H9 (cell line): ENCODE measurements around the gene DLD. TPM values are rescaled to one million over a fixed set of nuclear protein-coding genes. Genes with fewer than 3 reads are reported as not detected.
A peak's percentile ranks its signal among the peaks of the same experiment; 100 is the strongest.

ENCODE experiments used
- DNase-seq: peaks from one replicate; pipeline ENCODE4 v3.0.0-alpha.2; 2017
- H2AFZ ChIP-seq: one replicate; pipeline ENCODE4 v1.6.1; 2013; ENCODE audit warnings: mild to moderate bottlenecking, low read length, control low read depth, moderate library complexity
- H2AK5ac ChIP-seq: 2 replicates; pipeline ENCODE4 v1.6.1; 2013; ENCODE audit warnings: low read length, control low read depth, mixed read lengths; ENCODE audit not compliant: insufficient read length
- H2BK120ac ChIP-seq: one replicate; pipeline ENCODE4 v1.6.1; 2013; ENCODE audit warnings: low read depth, mild to moderate bottlenecking, low read length, control low read depth, inconsistent platforms; ENCODE audit not compliant: poor library complexity, severe bottlenecking
- H2BK12ac ChIP-seq: 2 replicates; pipeline ENCODE4 v1.6.1; 2013; ENCODE audit warnings: low read length, control low read depth, mixed read lengths, low read depth; ENCODE audit not compliant: insufficient read length
- H2BK15ac ChIP-seq: 2 replicates; pipeline ENCODE4 v1.6.1; 2013; ENCODE audit warnings: low read depth, low read length, control low read depth
- H2BK20ac ChIP-seq: one replicate; pipeline ENCODE4 v1.6.1; 2013; ENCODE audit warnings: low read depth, mild to moderate bottlenecking, low read length, control low read depth, inconsistent platforms; ENCODE audit not compliant: poor library complexity, severe bottlenecking
- H2BK5ac ChIP-seq: 2 replicates; pipeline ENCODE4 v1.6.1; 2013; ENCODE audit warnings: low read length, control low read depth, mixed read lengths; ENCODE audit not compliant: insufficient read length
- H3K14ac ChIP-seq: 2 replicates; pipeline ENCODE4 v1.6.1; 2013; ENCODE audit warnings: low read length, control low read depth; ENCODE audit not compliant: insufficient read depth
- H3K18ac ChIP-seq: 2 replicates; pipeline ENCODE4 v1.6.1; 2013; ENCODE audit warnings: low read depth, mild to moderate bottlenecking, mixed read lengths, low read length, control low read depth; ENCODE audit not compliant: insufficient read length
- H3K23ac ChIP-seq: 2 replicates; pipeline ENCODE4 v1.6.1; 2013; ENCODE audit warnings: low read length, control low read depth, mixed read lengths, low read depth; ENCODE audit not compliant: insufficient read length
- H3K23me2 ChIP-seq: 2 replicates; pipeline ENCODE4 v1.6.1; 2013; ENCODE audit warnings: low read depth, mild to moderate bottlenecking, mixed read lengths, low read length, control low read depth; ENCODE audit not compliant: insufficient read length, poor library complexity, severe bottlenecking
- H3K27ac ChIP-seq: 2 replicates; pipeline ENCODE4 v1.5.1; 2013; ENCODE audit warnings: low read length, control low read depth, mixed read lengths, low read depth; ENCODE audit not compliant: insufficient read length
- H3K27me3 ChIP-seq: 2 replicates; pipeline ENCODE4 v1.6.1; 2013; ENCODE audit warnings: low read length, control low read depth, inconsistent platforms; ENCODE audit not compliant: insufficient read depth
- H3K4ac ChIP-seq: 2 replicates; pipeline ENCODE4 v1.6.1; 2013; ENCODE audit warnings: low read depth, mild to moderate bottlenecking, control low read depth, inconsistent platforms, low read length, moderate library complexity
- H3K4me1 ChIP-seq: 2 replicates; pipeline ENCODE4 v1.6.1; 2013; ENCODE audit warnings: low read length, control low read depth, inconsistent platforms; ENCODE audit not compliant: insufficient read depth
- H3K4me2 ChIP-seq: 2 replicates; pipeline ENCODE4 v1.6.1; 2013; ENCODE audit warnings: low read length, control low read depth, mixed read lengths; ENCODE audit not compliant: insufficient read length, insufficient read depth
- H3K56ac ChIP-seq: 2 replicates; pipeline ENCODE4 v1.6.1; 2013; ENCODE audit warnings: low read depth, mild to moderate bottlenecking, mixed read lengths, low read length, control low read depth; ENCODE audit not compliant: insufficient read length
- H3K79me1 ChIP-seq: 2 replicates; pipeline ENCODE4 v1.6.1; 2013; ENCODE audit warnings: low read depth, mild to moderate bottlenecking, moderate library complexity, low read length, control low read depth, inconsistent platforms; ENCODE audit not compliant: insufficient read depth, poor library complexity, severe bottlenecking
- H3K79me2 ChIP-seq: 2 replicates; pipeline ENCODE4 v1.6.1; 2013; ENCODE audit warnings: low read length, control low read depth, inconsistent platforms; ENCODE audit not compliant: insufficient read depth
- H3K9ac ChIP-seq: 2 replicates; pipeline ENCODE4 v1.6.1; 2013; ENCODE audit warnings: low read length, control low read depth, mixed read lengths; ENCODE audit not compliant: insufficient read length; ENCODE audit errors: extremely low read depth
- H3K9me3 ChIP-seq: one replicate; pipeline ENCODE4 v1.6.1; 2013; ENCODE audit warnings: low read depth, low read length, inconsistent platforms; ENCODE audit not compliant: control insufficient read depth
- H3T11ph ChIP-seq: one replicate; pipeline ENCODE4 v1.6.1; 2013; ENCODE audit warnings: mild to moderate bottlenecking, low read length, control low read depth, inconsistent platforms
- H4K20me1 ChIP-seq: one replicate; pipeline ENCODE4 v1.6.1; 2013; ENCODE audit not compliant: control insufficient read depth, insufficient read length, insufficient read depth
- H4K5ac ChIP-seq: 2 replicates; pipeline ENCODE4 v1.6.1; 2013; ENCODE audit warnings: low read depth, mild to moderate bottlenecking, mixed read lengths, low read length, control low read depth; ENCODE audit not compliant: insufficient read length
- H4K8ac ChIP-seq: replicated peaks from 2 replicates; pipeline ENCODE4 v1.6.1; 2013; ENCODE audit warnings: low read length, control low read depth, mixed read lengths, low read depth; ENCODE audit not compliant: insufficient read length
- H4K91ac ChIP-seq: 2 replicates; pipeline ENCODE4 v1.6.1; 2013; ENCODE audit warnings: low read depth, mild to moderate bottlenecking, moderate library complexity, mixed read lengths, low read length, control low read depth; ENCODE audit not compliant: insufficient read length
- H3K27ac Mint-ChIP-seq, 3 experiments: 2 replicates in 2 of 3; 3 replicates in 1 of 3; pipeline ENCODE4 v1.8.0; 2020 to 2021; ENCODE audit warnings: mixed read lengths in 3 of 3, mild to moderate bottlenecking in 1 of 3, moderate library complexity in 1 of 3
- H3K27me3 Mint-ChIP-seq: 2 replicates; pipeline ENCODE4 v1.8.0; 2021; ENCODE audit warnings: low read depth, mild to moderate bottlenecking, moderate library complexity, mixed read lengths
- H3K36me3 Mint-ChIP-seq, 3 experiments: 2 replicates in 2 of 3; 3 replicates in 1 of 3; pipeline ENCODE4 v1.8.0; 2020 to 2021; ENCODE audit warnings: low read depth in 3 of 3, mixed read lengths in 3 of 3; ENCODE audit not compliant: insufficient read depth in 1 of 3
- H3K4me1 Mint-ChIP-seq, 2 experiments: 2 replicates each; pipeline ENCODE4 v1.8.0; 2020; ENCODE audit warnings: mixed read lengths in 2 of 2
- H3K4me3 Mint-ChIP-seq, 2 experiments: 2 replicates in 1 of 2; 3 replicates in 1 of 2; pipeline ENCODE4 v1.8.0; 2020 to 2021; ENCODE audit warnings: mild to moderate bottlenecking in 2 of 2, mixed read lengths in 2 of 2, moderate library complexity in 1 of 2
- H3K9me3 Mint-ChIP-seq, 2 experiments: 2 replicates in 1 of 2; 3 replicates in 1 of 2; pipeline ENCODE4 v1.8.0; 2020; ENCODE audit warnings: mild to moderate bottlenecking in 2 of 2, mixed read lengths in 2 of 2, moderate library complexity in 1 of 2
- WGBS: extraction: QIAGEN DNeasy Blood & Tissue Kit; methylation state at CpG from one replicate; pipeline ENCODE4 v1.1.7; 2013; ENCODE audit warnings: missing lambda C conversion rate, low lambda C conversion rate, mixed read lengths; ENCODE audit not compliant: insufficient read length; ENCODE audit errors: extremely low coverage; 5-methylcytosine and 5-hydroxymethylcytosine counted together
- total RNA-seq: library from RNA; stranded (reverse); gene quantifications from 2 replicates; pipeline ENCODE4 v1.2.1, GENCODE V29; 2021
- TF ChIP-seq, protein P1 (sequence below): fragments of 200-600 bp; sonication (generic); conservative IDR thresholded peaks from 3 replicates; pipeline ENCODE4 v1.8.0; 2021; ENCODE audit warnings: antibody characterized with exemption, mild to moderate bottlenecking

The DLD gene
- total RNA-seq, 1 experiment from 2014 or later, result 93.7 TPM

DNA sequence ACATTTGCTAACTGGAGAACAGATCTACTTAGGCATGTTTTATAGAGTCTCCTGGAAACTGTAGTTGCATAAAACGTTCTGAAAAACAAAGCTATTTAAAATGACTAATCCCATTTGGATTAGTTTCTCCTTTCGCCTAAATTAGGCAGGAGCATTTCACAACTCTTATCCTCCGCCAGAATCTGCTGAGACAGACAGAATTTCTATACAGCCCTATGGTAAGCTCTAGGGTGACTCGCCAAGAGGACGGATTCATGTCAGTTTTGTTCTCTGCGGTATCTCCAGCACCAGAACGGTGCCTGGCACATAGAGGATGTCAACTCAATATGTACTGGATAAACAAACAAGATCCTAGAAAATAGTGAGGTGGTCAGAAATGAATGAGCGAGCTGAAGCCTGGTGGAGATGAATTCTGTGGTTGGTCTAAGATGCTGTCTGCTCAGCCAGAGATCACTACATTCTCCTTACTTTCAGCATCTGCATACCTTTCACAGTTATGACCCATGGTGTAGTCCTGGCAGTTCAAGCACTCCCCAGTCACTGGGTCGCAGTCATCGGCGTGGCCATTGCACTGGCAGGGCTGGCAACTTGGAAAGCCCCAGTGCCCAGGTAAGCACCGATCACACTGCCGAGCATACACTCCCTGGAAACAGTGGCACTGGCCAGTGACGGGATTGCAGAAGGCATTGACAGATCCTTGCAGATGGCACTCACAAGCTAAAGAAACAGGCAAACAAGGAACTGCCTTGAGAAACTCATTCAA lies 68.0 kb downstream of the DLD start:
- Mint-ChIP-seq H3K27ac (peak overlapping the region in 2 of 3 experiments; percentile 46 to 94; a peak in 6 of 7 replicates), H3K4me3 (no peak overlapping the region), H3K27me3 (no peaks in the 10 kb centered on the region), H3K4me1 (peaks cover 21 to 31% of the 10 kb centered on the region in 2 experiments), H3K9me3 (no peaks in the 10 kb centered on the region), H3K36me3 (peaks cover 32 to 80% (median 65%) of the 10 kb centered on the region in 3 experiments; a peak in 6 of 7 replicates)
- Histone ChIP-seq H4K5ac (no peak overlapping the region), H3K23me2 (no peaks in the 10 kb centered on the region), H2AK5ac (no peak overlapping the region), H3K27ac (no peak overlapping the region), H2BK12ac (no peak overlapping the region), H4K20me1 (no peaks in the 10 kb centered on the region), H2BK5ac (no peak overlapping the region), H3K27me3 (no peaks in the 10 kb centered on the region), H2BK120ac (no peak overlapping the region), H3K14ac (no peak overlapping the region; the same call in 1 of the 2 replicates), H2BK15ac (no peak overlapping the region), H3K18ac (no peak overlapping the region), H2BK20ac (no peak overlapping the region), H3T11ph (no peak overlapping the region), H3K79me2 (no peaks in the 10 kb centered on the region), H2AFZ (no peak overlapping the region), H3K4me2 (no peak overlapping the region), H3K56ac (no peak overlapping the region), H3K23ac (no peak overlapping the region), H3K79me1 (no peaks in the 10 kb centered on the region), H3K9me3 (no peaks in the 10 kb centered on the region), H3K9ac (no peak overlapping the region), H3K4me1 (peaks cover 12% of the 10 kb centered on the region; the same call in 1 of the 2 replicates), H4K91ac (no peak overlapping the region), H3K4ac (no peak overlapping the region), H4K8ac (no peak overlapping the region)
- WGBS, result no CpG with 5 or more reads among the region's 14 CpGs
- no peak for DNase-seq
- TF ChIP-seq, protein P1, sequence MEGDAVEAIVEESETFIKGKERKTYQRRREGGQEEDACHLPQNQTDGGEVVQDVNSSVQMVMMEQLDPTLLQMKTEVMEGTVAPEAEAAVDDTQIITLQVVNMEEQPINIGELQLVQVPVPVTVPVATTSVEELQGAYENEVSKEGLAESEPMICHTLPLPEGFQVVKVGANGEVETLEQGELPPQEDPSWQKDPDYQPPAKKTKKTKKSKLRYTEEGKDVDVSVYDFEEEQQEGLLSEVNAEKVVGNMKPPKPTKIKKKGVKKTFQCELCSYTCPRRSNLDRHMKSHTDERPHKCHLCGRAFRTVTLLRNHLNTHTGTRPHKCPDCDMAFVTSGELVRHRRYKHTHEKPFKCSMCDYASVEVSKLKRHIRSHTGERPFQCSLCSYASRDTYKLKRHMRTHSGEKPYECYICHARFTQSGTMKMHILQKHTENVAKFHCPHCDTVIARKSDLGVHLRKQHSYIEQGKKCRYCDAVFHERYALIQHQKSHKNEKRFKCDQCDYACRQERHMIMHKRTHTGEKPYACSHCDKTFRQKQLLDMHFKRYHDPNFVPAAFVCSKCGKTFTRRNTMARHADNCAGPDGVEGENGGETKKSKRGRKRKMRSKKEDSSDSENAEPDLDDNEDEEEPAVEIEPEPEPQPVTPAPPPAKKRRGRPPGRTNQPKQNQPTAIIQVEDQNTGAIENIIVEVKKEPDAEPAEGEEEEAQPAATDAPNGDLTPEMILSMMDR, result no peak
